Spleen (tissue), 11 donors: Measurements from ENCODE around the gene HBG1. TPM values are rescaled to one million over a fixed set of nuclear protein-coding genes. Genes with fewer than 3 reads are reported as not detected.

Experiments
- DNase-seq: peaks from one replicate; pipeline ENCODE4 v3.0.0-alpha.2; 2020
- H3K27ac ChIP-seq, 8 donors: fragments of 200-600 bp; sonication (generic) in 7 of 8; 1 replicate in 4 of 8; 2 replicates in 4 of 8; pipeline versions ENCODE4 v1.5.0 to v1.8.0; 2016 to 2021; ENCODE audit warnings: inconsistent platforms in 4 of 8, mild to moderate bottlenecking in 4 of 8, moderate library complexity in 1 of 8
- H3K27me3 ChIP-seq, 7 donors: fragments of 200-600 bp; sonication (generic) in 6 of 7; replicated peaks in 1 of 7; 1 replicate in 4 of 7; 2 replicates in 3 of 7; pipeline versions ENCODE4 v1.5.0 to v1.8.0; 2016 to 2021; ENCODE audit warnings: inconsistent platforms in 3 of 7, mild to moderate bottlenecking in 1 of 7
- H3K36me3 ChIP-seq, 6 donors: fragments of 200-600 bp; sonication (generic) in 5 of 6; 1 replicate in 4 of 6; 2 replicates in 2 of 6; pipeline versions ENCODE4 v1.5.0 to v1.8.0; 2016 to 2021; ENCODE audit warnings: inconsistent platforms in 2 of 6
- H3K4me1 ChIP-seq, 6 donors: fragments of 200-600 bp; sonication (generic) in 5 of 6; 1 replicate in 3 of 6; 2 replicates in 3 of 6; pipeline versions ENCODE4 v1.5.0 to v1.8.0; 2016 to 2021; ENCODE audit warnings: inconsistent platforms in 3 of 6
- H3K4me3 ChIP-seq, 8 donors: fragments of 200-600 bp; sonication (generic) in 7 of 8; 1 replicate in 4 of 8; 2 replicates in 4 of 8; pipeline versions ENCODE4 v1.5.0 to v1.8.0; 2016 to 2021; ENCODE audit warnings: inconsistent platforms in 4 of 8, mild to moderate bottlenecking in 4 of 8, moderate library complexity in 2 of 8
- H3K9me3 ChIP-seq, 8 donors: fragments of 200-600 bp; sonication (generic) in 7 of 8; 1 replicate in 4 of 8; 2 replicates in 4 of 8; pipeline versions ENCODE4 v1.5.0 to v1.8.0; 2016 to 2021; ENCODE audit warnings: inconsistent platforms in 4 of 8
- CTCF ChIP-seq, 11 experiments: fragments of 200-600 bp in 7 of 11; fragments of 450-650 bp in 4 of 11; sonication (generic) in 4 of 11; IDR thresholded peaks in 8 of 11; conservative IDR thresholded peaks in 3 of 11; 1 replicate in 7 of 11; 2 replicates in 4 of 11; pipeline versions ENCODE4 v1.4.0 to v1.8.0; 2016 to 2021; ENCODE audit warnings: antibody characterized with exemption in 11 of 11, inconsistent platforms in 4 of 11, mild to moderate bottlenecking in 1 of 11
- POLR2A ChIP-seq, 3 donors: fragments of 450-650 bp; IDR thresholded peaks; one replicate each; pipeline ENCODE4 v1.5.1; 2017; ENCODE audit warnings: antibody characterized with exemption in 3 of 3, mild to moderate bottlenecking in 1 of 3
- POLR2AphosphoS5 ChIP-seq, 3 donors: sonication (generic); formaldehyde crosslinking; IDR thresholded peaks; one replicate each; pipeline ENCODE4 v1.5.1; 2017; ENCODE audit warnings: antibody characterized with exemption in 3 of 3
- WGBS, 5 donors: extraction: QIAGEN DNeasy Blood & Tissue Kit in 3 of 5; methylation state at CpG; one replicate each; pipeline versions ENCODE4 v1.1.5 to v1.1.7; 2013 to 2018; 5-methylcytosine and 5-hydroxymethylcytosine counted together
- intact Hi-C: fragments of 100-400 bp; cut with DNase I; formaldehyde crosslinking; loops from one replicate; pipeline ENCODE4 v1.15.0; 2023; ENCODE audit warnings: low total_unique reads
- polyA plus RNA-seq, 3 donors: library from polyadenylated mRNA; stranded (reverse); fragments of 200-250 nt; gene quantifications; one replicate each; pipeline ENCODE4 v1.2.1, GENCODE V29; 2013
- total RNA-seq, 7 donors: library from RNA; depleted of rRNA in 3 of 7; stranded (reverse); fragments of >200 nt in 3 of 7; fragmentation: NEBNext Ultra II Directional in 4 of 7; extraction: Animal tissue kit (Norgen Biotek cat#: 25700) in 4 of 7; gene quantifications; one replicate each; pipeline versions ENCODE4 v1.1.0 to v1.2.1, GENCODE V29; 2016 to 2021
- donor health status: healthy with polysubstance abuse.
- donor health status: DM: no; HTN: no; CAD: no; lungs with moderate emphysema.
- donor health status: DM: no; HTN: no; CAD: no.
- donor health status: Bipolar disorder and iron deficiency.
- donor health status: healthy.
- donor health status: DM: no; HTN: no; CAD: no.
- donor health status: DM: yes; HTN: yes; CAD: no.

Gene HBG1
- total and polyA plus RNA-seq, 10 donors: 0.21 to 15.0 (median 1.2) TPM; not detected in 7

- H3K36me3 ChIP-seq: no peaks in the 10 kb centered on the region
- no peaks in the 10 kb centered on the region for H3K4me1 ChIP-seq
- intact Hi-C loops: no loop called here
- no peak for TF ChIP-seq CTCF (IDR thresholded peaks at IDR 0.05 in 8 of 11, conservative IDR thresholded peaks at IDR 0.05 in 3 of 11)
- no peak for TF ChIP-seq POLR2AphosphoS5 (IDR thresholded peaks at IDR 0.05)
- no peak for TF ChIP-seq POLR2A (IDR thresholded peaks at IDR 0.05)
- no peaks in the 10 kb centered on the region for H3K9me3 ChIP-seq
- WGBS, 5 donors: 70 to 78% (median 71%) methylated on average over 7 of the region's 7 CpGs
- no peak for DNase-seq
- H3K4me3 ChIP-seq: no peak overlapping the region
- H3K27ac ChIP-seq: no peak overlapping the region
- no peaks in the 10 kb centered on the region for H3K27me3 ChIP-seq
Measured at GRCh38 chr11:5242933-5243815, 6.5 kb downstream of the HBG1 start.

- TF ChIP-seq POLR2A (IDR thresholded peaks at IDR 0.05) (no peak), CTCF (IDR thresholded peaks at IDR 0.05 in 8 of 11, conservative IDR thresholded peaks at IDR 0.05 in 3 of 11) (no peak), POLR2AphosphoS5 (IDR thresholded peaks at IDR 0.05) (no peak)
- 66 to 82% (median 69%) methylated on average over 2 of the region's 2 CpGs for WGBS, 5 donors
- no peaks in the 10 kb centered on the region for H3K9me3 ChIP-seq
- no peaks in the 10 kb centered on the region for H3K4me1 ChIP-seq
- H3K36me3 ChIP-seq: no peaks in the 10 kb centered on the region
- no peak for DNase-seq
- no peaks in the 10 kb centered on the region for H3K27me3 ChIP-seq
- intact Hi-C loops: no loop called here
- H3K4me3 ChIP-seq: no peak overlapping the region
- H3K27ac ChIP-seq: no peak overlapping the region
Measured at GRCh38 chr11:5242208-5242607, 7.4 kb downstream of the HBG1 start.

DNA sequence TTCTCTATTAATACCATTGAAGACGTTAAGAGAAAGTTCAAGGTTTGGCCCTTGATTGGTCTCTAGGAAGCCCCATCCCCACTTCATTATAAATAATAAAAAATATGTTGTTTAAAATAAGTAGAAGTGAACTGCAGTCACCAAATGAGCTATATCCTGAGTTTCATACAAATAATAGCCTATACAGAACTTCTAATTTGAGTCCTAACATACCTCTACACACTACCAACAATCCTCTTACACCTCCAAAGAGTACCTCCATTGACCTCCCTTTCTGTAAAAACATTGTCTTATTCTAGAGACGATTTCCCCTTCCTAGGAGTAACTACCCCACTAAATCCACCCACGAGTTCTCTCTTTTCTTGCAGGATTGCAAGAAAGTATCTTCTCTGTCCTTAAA is 8.2 kb downstream of the HBG1 start:
- DNase-seq: no peak
- 60 to 75% (median 66%) methylated on average over 3 of the region's 3 CpGs for WGBS, 5 donors
- no peaks in the 10 kb centered on the region for H3K4me1 ChIP-seq
- H3K27me3 ChIP-seq: no peaks in the 10 kb centered on the region
- H3K36me3 ChIP-seq: no peaks in the 10 kb centered on the region
- no peaks in the 10 kb centered on the region for H3K9me3 ChIP-seq
- H3K4me3 ChIP-seq: no peak overlapping the region
- intact Hi-C loops: no loop called here
- H3K27ac ChIP-seq: no peak overlapping the region
- TF ChIP-seq CTCF (IDR thresholded peaks at IDR 0.05 in 8 of 11, conservative IDR thresholded peaks at IDR 0.05 in 3 of 11) (no peak), POLR2AphosphoS5 (IDR thresholded peaks at IDR 0.05) (no peak), POLR2A (IDR thresholded peaks at IDR 0.05) (no peak)

- no peak overlapping the region for H3K4me3 ChIP-seq
- no peaks in the 10 kb centered on the region for H3K27me3 ChIP-seq
- no peak for DNase-seq
- H3K27ac ChIP-seq: no peak overlapping the region
- TF ChIP-seq POLR2AphosphoS5 (IDR thresholded peaks at IDR 0.05) (no peak), CTCF (IDR thresholded peaks at IDR 0.05 in 8 of 11, conservative IDR thresholded peaks at IDR 0.05 in 3 of 11) (no peak), POLR2A (IDR thresholded peaks at IDR 0.05) (no peak)
- H3K9me3 ChIP-seq: no peaks in the 10 kb centered on the region
- H3K4me1 ChIP-seq: no peaks in the 10 kb centered on the region
- intact Hi-C loops: no loop called here
- H3K36me3 ChIP-seq: no peaks in the 10 kb centered on the region
- WGBS, 5 donors: 62 to 75% (median 66%) methylated on average over 2 of the region's 2 CpGs
Measured at GRCh38 chr11:5240458-5240857, 9.2 kb downstream of the HBG1 start.
